HepG2 (cell line): ENCODE results near the gene ACTN1. TPM values are rescaled to one million over a fixed set of nuclear protein-coding genes. Genes with fewer than 3 reads are reported as not detected.

ENCODE experiments used
- ATAC-seq: fragments of 200-7000 bp; cut with Tn5 transposase; 3 replicates; pipeline ENCODE4 v1.9.1; 2020; ENCODE audit warnings: mild to moderate bottlenecking, moderate library complexity
- BruUV-seq: library from RNA; stranded (reverse); fragments of 400-500 nt; replicated peaks from 2 replicates; lab custom pipeline; 2021; lab: Mats Ljungman, UMichigan
- CTCF ChIA-PET: fragments of 300-600 bp; formaldehyde crosslinking; extraction: SDS; loops from one replicate; lab custom pipeline; 2021; ENCODE audit warnings: low total read pairs, inconsistent platforms, low intra/inter-chr PET ratio; lab: Yijun Ruan, JAX
- POLR2A ChIA-PET: fragments of 350-600 bp; sonication (Branson Sonifier 250); formaldehyde crosslinking; loops from one replicate; lab custom pipeline; 2020; ENCODE audit warnings: antibody characterized with exemption, inconsistent platforms; lab: Yijun Ruan, JAX
- DNase-seq: peaks from one replicate; pipeline ENCODE4 v3.0.0-alpha.2; 2015; ENCODE audit warnings: low spot score
- FAIRE-seq: peaks from 3 replicates; lab custom pipeline; 2011; peaks lifted over from hg19 to GRCh38; lab: Jason Lieb, UNC
- H2AFZ ChIP-seq: one replicate; pipeline ENCODE4 v1.6.1; 2011; ENCODE audit warnings: low read length, inconsistent platforms
- H3K27ac ChIP-seq: fragments of 300-600 bp; 3 replicates; pipeline ENCODE4 v1.8.0; 2011; ENCODE audit warnings: mixed run types, mild to moderate bottlenecking, mixed read lengths, low read length, inconsistent platforms; ENCODE audit not compliant: insufficient read depth; ENCODE audit errors: extremely low read length
- H3K27me3 ChIP-seq, 2 experiments: fragments of 200-600 bp in 1 of 2; 2 replicates in 1 of 2; 3 replicates in 1 of 2; pipeline versions ENCODE4 v1.6.0 to v1.8.0; 2011; ENCODE audit warnings: low read length in 2 of 2, mild to moderate bottlenecking in 2 of 2, moderate library complexity in 2 of 2, inconsistent platforms in 1 of 2; ENCODE audit not compliant: insufficient read depth in 2 of 2, control insufficient read depth in 1 of 2
- H3K36me3 ChIP-seq, 2 experiments: fragments of 200-600 bp in 1 of 2; replicated peaks in 1 of 2; 2 replicates in 1 of 2; 3 replicates in 1 of 2; pipeline versions ENCODE4 v1.5.1 to v1.8.0; 2011; ENCODE audit warnings: low read length in 2 of 2, inconsistent platforms in 1 of 2; ENCODE audit not compliant: insufficient read depth in 2 of 2, control insufficient read depth in 1 of 2
- H3K4me1 ChIP-seq: 2 replicates; pipeline ENCODE4 v1.5.1; 2012; ENCODE audit warnings: low read length, inconsistent platforms; ENCODE audit not compliant: insufficient read depth
- H3K4me2 ChIP-seq: 2 replicates; pipeline ENCODE4 v1.6.0; 2011; ENCODE audit warnings: low read depth, low read length, inconsistent platforms
- H3K4me3 ChIP-seq, 3 experiments: fragments of 200-600 bp in 1 of 3; sonication (generic), shearing (Covaris generic) in 1 of 3; replicated peaks in 1 of 3; 2 replicates each; pipeline ENCODE4 v1.5.1; 2011 to 2016; ENCODE audit warnings: low read length in 3 of 3, inconsistent platforms in 2 of 3, low read depth in 2 of 3, mild to moderate bottlenecking in 2 of 3, control low read depth in 1 of 3, mixed read lengths in 1 of 3; ENCODE audit not compliant: insufficient read depth in 1 of 3
- H3K79me2 ChIP-seq: one replicate; pipeline ENCODE4 v1.6.1; 2011; ENCODE audit warnings: low read length, inconsistent platforms; ENCODE audit not compliant: insufficient read depth
- H3K9ac ChIP-seq: 2 replicates; pipeline ENCODE4 v1.6.0; 2011; ENCODE audit warnings: mild to moderate bottlenecking, low read depth, low read length, inconsistent platforms; ENCODE audit not compliant: insufficient read depth
- H3K9me3 ChIP-seq: 2 replicates; pipeline ENCODE4 v1.5.1; 2012; ENCODE audit warnings: mild to moderate bottlenecking, low read length
- H4K20me1 ChIP-seq: 2 replicates; pipeline ENCODE4 v1.6.0; 2011; ENCODE audit warnings: inconsistent platforms, mild to moderate bottlenecking, low read length, moderate library complexity; ENCODE audit not compliant: insufficient read depth
- PRDM15 ChIP-seq: sonication (generic); formaldehyde crosslinking; IDR thresholded peaks from 2 replicates; pipeline ENCODE4 v1.4.0; 2020; ENCODE audit warnings: missing genetic modification reagents
- REL ChIP-seq: sonication (generic); formaldehyde crosslinking; conservative IDR thresholded peaks from 2 replicates; pipeline ENCODE4 v1.8.0; 2022; ENCODE audit warnings: mild to moderate bottlenecking, missing genetic modification reagents, moderate library complexity
- TBX2 ChIP-seq: sonication (generic); formaldehyde crosslinking; IDR thresholded peaks from 2 replicates; pipeline ENCODE4 v1.5.0; 2020; ENCODE audit warnings: missing genetic modification reagents, mild to moderate bottlenecking, borderline replicate concordance
- ZNF496 ChIP-seq: sonication (generic); formaldehyde crosslinking; IDR thresholded peaks from 2 replicates; pipeline ENCODE4 v1.8.1; 2023; ENCODE audit warnings: mild to moderate bottlenecking, moderate library complexity, missing genetic modification reagents; ENCODE audit not compliant: insufficient replicate concordance
- ZNF687 ChIP-seq: sonication (generic); formaldehyde crosslinking; IDR thresholded peaks from 2 replicates; pipeline ENCODE4 v1.5.1; 2020; ENCODE audit warnings: mild to moderate bottlenecking, missing genetic modification reagents, moderate library complexity
- ZNF788 ChIP-seq: sonication (generic); formaldehyde crosslinking; IDR thresholded peaks from 2 replicates; pipeline ENCODE4 v1.5.0; 2020; ENCODE audit warnings: mild to moderate bottlenecking, missing genetic modification reagents, borderline replicate concordance
- WGBS: methylation state at CpG from one replicate; pipeline ENCODE4 v1.1.6; 2017; ENCODE audit warnings: low lambda C conversion rate; 5-methylcytosine and 5-hydroxymethylcytosine counted together
- in situ Hi-C: cut with HindIII; loops from 2 replicates; pipeline ENCODE4 v1.10.0; 2017; ENCODE audit warnings: low pct_unique_long_range_greater_than_20kb; ENCODE audit not compliant: extremely low pct_ligation_motif_present
- intact Hi-C: fragments of 100-400 bp; cut with micrococcal nuclease; formaldehyde crosslinking; loops from one replicate; pipeline ENCODE4 v1.10.0; 2022; ENCODE audit not compliant: unreplicated experiment
- polyA plus RNA-seq, 8 experiments: library from polyadenylated mRNA; depleted of rRNA in 3 of 8; stranded (reverse) in 7 of 8; unstranded in 1 of 8; fragments of >200 nt; fragmentation: Illumina TruSeq in 4 of 8; extraction: Trizol in 4 of 8; gene quantifications; 2 replicates each; pipeline versions ENCODE4 v1.2.1 to v1.2.3, GENCODE V29; 2011 to 2016; ENCODE audit warnings: low read depth in 4 of 8, missing spikeins in 1 of 8, mixed read lengths in 1 of 8; ENCODE audit not compliant: insufficient read depth in 1 of 8
- total RNA-seq, 5 experiments: library from RNA; depleted of rRNA; stranded (reverse); fragments of >200 nt; fragmentation: Illumina TruSeq; extraction: Trizol; gene quantifications; 2 replicates each; pipeline ENCODE4 v1.2.3, GENCODE V29; 2016; ENCODE audit warnings: low read depth in 1 of 5

ACTN1 gene
- total and polyA plus RNA-seq, 2 of the 13 experiments (the other 11 are each of a cell fraction or from before 2014, with no cell fraction given) = 58.6 to 162 TPM

- H3K79me2 ChIP-seq = peaks cover 98% of the 10 kb centered on the region
- no peak overlapping the region for H3K4me2 ChIP-seq
- CTCF ChIA-PET = no interaction called here
- FAIRE-seq (no peak), ATAC-seq (no peak), DNase-seq (no peak)
- no peak overlapping the region for H3K4me3 ChIP-seq
- H3K27me3 ChIP-seq = no peaks in the 10 kb centered on the region
- WGBS = 66% methylated on average over 3 of the region's 8 CpGs
- H3K4me1 ChIP-seq = peaks cover 96% of the 10 kb centered on the region
- POLR2A ChIA-PET = interaction anchor here (0.8 kb wide), 1 partner anchor 28 kb away, joined by 3 read pairs; no protein-coding TSS in a partner anchor
- no TSS peak for BruUV-seq
- peaks cover 8 to 21% of the 10 kb centered on the region in 2 experiments; a peak in 4 of 5 replicates for H3K36me3 ChIP-seq
- intact Hi-C loops (no loop called here), in situ Hi-C loops (no loop called here)
- H2AFZ ChIP-seq = no peak overlapping the region
- no peaks in the 10 kb centered on the region for H3K9me3 ChIP-seq
- H3K9ac ChIP-seq = no peak overlapping the region
- H3K27ac ChIP-seq = no peak overlapping the region
- peaks cover 43% of the 10 kb centered on the region for H4K20me1 ChIP-seq
- TF ChIP-seq ZNF788 (CRISPR knock-in tag) (0 out of 2 replicates have a peak, but pooled peaks have one; percentile 21), PRDM15 (CRISPR knock-in tag) (peak; percentile 79), REL (CRISPR knock-in tag) (no peak), TBX2 (0 out of 2 replicates have a peak, but pooled peaks have one; percentile 16), ZNF687 (CRISPR knock-in tag) (peak; percentile 26), ZNF496 (no peak)
Measured at GRCh38 chr14:68947802-68948201, 31.3 kb downstream of the ACTN1 start.
